Trophoblast cell (in vitro differentiated cells and primary cell): ENCODE results near the gene IFRD1.

Experiments
- DNase-seq, 2 donors: peaks; one replicate each; pipeline ENCODE4 v3.0.0-alpha.2; 2016
- H2AFZ ChIP-seq: 2 replicates; pipeline ENCODE4 v1.6.1; 2013; ENCODE audit warnings: low read length, moderate library complexity, mild to moderate bottlenecking; ENCODE audit not compliant: insufficient read depth, poor library complexity
- H2AK5ac ChIP-seq: 2 replicates; pipeline ENCODE4 v1.6.1; 2013; ENCODE audit warnings: mild to moderate bottlenecking, low read length
- H2BK120ac ChIP-seq: 2 replicates; pipeline ENCODE4 v1.6.1; 2013; ENCODE audit warnings: low read length, mild to moderate bottlenecking, moderate library complexity; ENCODE audit not compliant: insufficient read depth, poor library complexity
- H2BK12ac ChIP-seq: 2 replicates; pipeline ENCODE4 v1.6.1; 2013; ENCODE audit warnings: mild to moderate bottlenecking, low read length, moderate library complexity
- H2BK5ac ChIP-seq: 2 replicates; pipeline ENCODE4 v1.6.1; 2013; ENCODE audit warnings: low read length, low read depth, moderate library complexity, mild to moderate bottlenecking; ENCODE audit not compliant: poor library complexity
- H3K14ac ChIP-seq: 2 replicates; pipeline ENCODE4 v1.6.1; 2013; ENCODE audit warnings: mild to moderate bottlenecking, low read length
- H3K18ac ChIP-seq: 2 replicates; pipeline ENCODE4 v1.6.1; 2013; ENCODE audit warnings: mild to moderate bottlenecking, low read length
- H3K23ac ChIP-seq: 2 replicates; pipeline ENCODE4 v1.6.1; 2013; ENCODE audit warnings: low read length
- H3K27ac ChIP-seq: 2 replicates; pipeline ENCODE4 v1.5.1; 2013; ENCODE audit warnings: low read depth, mild to moderate bottlenecking, inconsistent platforms, low read length, moderate library complexity
- H3K27me3 ChIP-seq: 2 replicates; pipeline ENCODE4 v1.6.1; 2013; ENCODE audit warnings: inconsistent platforms, mild to moderate bottlenecking, low read length, moderate library complexity; ENCODE audit not compliant: insufficient read depth
- H3K36me3 ChIP-seq, 2 experiments: 1 replicate in 1 of 2; 2 replicates in 1 of 2; pipeline ENCODE4 v1.6.1; 2013; ENCODE audit warnings: low read length in 2 of 2, mild to moderate bottlenecking in 2 of 2, moderate library complexity in 1 of 2; ENCODE audit not compliant: insufficient read depth in 2 of 2, control insufficient read depth in 1 of 2
- H3K4ac ChIP-seq: 2 replicates; pipeline ENCODE4 v1.6.1; 2013; ENCODE audit warnings: low read depth, mild to moderate bottlenecking, low read length, moderate library complexity
- H3K4me1 ChIP-seq, 2 experiments: 1 replicate in 1 of 2; 2 replicates in 1 of 2; pipeline ENCODE4 v1.6.1; 2013; ENCODE audit warnings: low read length in 2 of 2, mild to moderate bottlenecking in 2 of 2, moderate library complexity in 1 of 2; ENCODE audit not compliant: insufficient read depth in 2 of 2, control insufficient read depth in 1 of 2
- H3K4me2 ChIP-seq: 2 replicates; pipeline ENCODE4 v1.6.1; 2013; ENCODE audit warnings: inconsistent platforms, mild to moderate bottlenecking, low read length, moderate library complexity
- H3K4me3 ChIP-seq: 2 replicates; pipeline ENCODE4 v1.5.1; 2013; ENCODE audit warnings: mild to moderate bottlenecking, low read depth, low read length, inconsistent platforms
- H3K79me1 ChIP-seq: one replicate; pipeline ENCODE4 v1.6.1; 2013; ENCODE audit warnings: low read length
- H3K79me2 ChIP-seq: 2 replicates; pipeline ENCODE4 v1.6.1; 2013; ENCODE audit warnings: low read length, mild to moderate bottlenecking; ENCODE audit not compliant: control insufficient read depth, insufficient read depth, poor library complexity
- H3K9ac ChIP-seq: 2 replicates; pipeline ENCODE4 v1.6.1; 2013; ENCODE audit warnings: mild to moderate bottlenecking, low read length
- H3K9me3 ChIP-seq: 2 replicates; pipeline ENCODE4 v1.6.1; 2013; ENCODE audit warnings: low read depth, mild to moderate bottlenecking, control low read depth, inconsistent platforms, low read length; ENCODE audit not compliant: insufficient read depth
- H4K12ac ChIP-seq: 2 replicates; pipeline ENCODE4 v1.6.1; 2013; ENCODE audit warnings: low read depth, mild to moderate bottlenecking, low read length, moderate library complexity
- H4K8ac ChIP-seq: 2 replicates; pipeline ENCODE4 v1.6.1; 2013; ENCODE audit warnings: low read depth, mild to moderate bottlenecking, low read length, moderate library complexity
- H4K91ac ChIP-seq: one replicate; pipeline ENCODE4 v1.6.1; 2013; ENCODE audit warnings: low read depth, mild to moderate bottlenecking, low read length, moderate library complexity
- WGBS: extraction: QIAGEN DNeasy Blood & Tissue Kit; methylation state at CpG from one replicate; pipeline ENCODE4 v1.1.7; 2013; ENCODE audit warnings: missing lambda C conversion rate; ENCODE audit not compliant: insufficient read length, insufficient coverage; ENCODE audit errors: extremely low coverage; 5-methylcytosine and 5-hydroxymethylcytosine counted together

The IFRD1 gene

GRCh38 chr7:112431803-112432202 lies 18.5 kb upstream of the IFRD1 start:
- no peak overlapping the region for H3K4me2 ChIP-seq
- no peak overlapping the region for H3K23ac ChIP-seq
- H3K27ac ChIP-seq = no peak overlapping the region
- no peak overlapping the region for H2AFZ ChIP-seq
- H3K4ac ChIP-seq = no peak overlapping the region
- H3K14ac ChIP-seq = no peak overlapping the region
- no peak overlapping the region for H3K18ac ChIP-seq
- peaks cover 2% of the 10 kb centered on the region in 2 experiments for H3K4me1 ChIP-seq
- no peaks in the 10 kb centered on the region for H3K27me3 ChIP-seq
- no peak overlapping the region for H2AK5ac ChIP-seq
- no peak overlapping the region for H2BK12ac ChIP-seq
- no peak for DNase-seq
- no peak overlapping the region for H2BK120ac ChIP-seq
- H3K79me1 ChIP-seq = no peaks in the 10 kb centered on the region
- no peak overlapping the region for H4K91ac ChIP-seq
- H3K9ac ChIP-seq = no peak overlapping the region
- no peak overlapping the region for H4K12ac ChIP-seq
- no peak overlapping the region for H4K8ac ChIP-seq
- no peak overlapping the region for H3K4me3 ChIP-seq
- no peaks in the 10 kb centered on the region for H3K79me2 ChIP-seq
- no CpG with 5 or more reads among the region's 3 CpGs for WGBS
- peaks cover 2% of the 10 kb centered on the region for H3K9me3 ChIP-seq
- no peaks in the 10 kb centered on the region for H3K36me3 ChIP-seq
- no peak overlapping the region for H2BK5ac ChIP-seq

GRCh38 chr7:112433289-112433688 lies 17.0 kb upstream of the IFRD1 start:
- WGBS = no CpG with 5 or more reads among the region's 1 CpG
- no peak overlapping the region for H3K27ac ChIP-seq
- no peaks in the 10 kb centered on the region for H3K79me1 ChIP-seq
- H3K36me3 ChIP-seq = no peaks in the 10 kb centered on the region
- peaks cover 2% of the 10 kb centered on the region for H3K9me3 ChIP-seq
- peak overlapping the region; percentile 29 for H2BK5ac ChIP-seq
- H3K9ac ChIP-seq = no peak overlapping the region
- H2AFZ ChIP-seq = no peak overlapping the region
- H2BK12ac ChIP-seq = peak overlapping the region; percentile 68
- no peaks in the 10 kb centered on the region for H3K27me3 ChIP-seq
- no peak overlapping the region for H3K4me2 ChIP-seq
- H4K12ac ChIP-seq = peak overlapping the region; percentile 27
- no peak overlapping the region for H4K8ac ChIP-seq
- DNase-seq = no peak
- H4K91ac ChIP-seq = no peak overlapping the region
- H3K18ac ChIP-seq = no peak overlapping the region
- H3K4me1 ChIP-seq = peaks cover 2% of the 10 kb centered on the region in 2 experiments
- H2AK5ac ChIP-seq = no peak overlapping the region
- H2BK120ac ChIP-seq = peak overlapping the region; percentile 49
- no peak overlapping the region for H3K23ac ChIP-seq
- no peak overlapping the region for H3K4ac ChIP-seq
- no peak overlapping the region for H3K4me3 ChIP-seq
- no peaks in the 10 kb centered on the region for H3K79me2 ChIP-seq
- H3K14ac ChIP-seq = no peak overlapping the region

- no peaks in the 10 kb centered on the region for H3K27me3 ChIP-seq
- no peak overlapping the region for H2AK5ac ChIP-seq
- H3K14ac ChIP-seq = no peak overlapping the region
- peak in 1 of 2 donors; percentile 64 for DNase-seq
- peaks cover 2% of the 10 kb centered on the region for H3K9me3 ChIP-seq
- no peak overlapping the region for H4K91ac ChIP-seq
- no peak overlapping the region for H4K8ac ChIP-seq
- H3K4me3 ChIP-seq = no peak overlapping the region
- no peaks in the 10 kb centered on the region for H3K79me1 ChIP-seq
- no peak overlapping the region for H4K12ac ChIP-seq
- H2BK5ac ChIP-seq = no peak overlapping the region
- no peak overlapping the region for H2AFZ ChIP-seq
- H3K23ac ChIP-seq = no peak overlapping the region
- H3K9ac ChIP-seq = no peak overlapping the region
- no peak overlapping the region for H3K4ac ChIP-seq
- H3K36me3 ChIP-seq = no peaks in the 10 kb centered on the region
- no peak overlapping the region for H2BK12ac ChIP-seq
- no CpG with 5 or more reads among the region's 1 CpG for WGBS
- no peak overlapping the region for H3K27ac ChIP-seq
- H3K4me1 ChIP-seq = peaks cover 0 to 2% of the 10 kb centered on the region in 2 experiments
- no peak overlapping the region for H3K18ac ChIP-seq
- no peaks in the 10 kb centered on the region for H3K79me2 ChIP-seq
- no peak overlapping the region for H3K4me2 ChIP-seq
- H2BK120ac ChIP-seq = no peak overlapping the region
These were observed 13.2 kb upstream of the IFRD1 start for GRCh38 chr7:112437072-112437471.

GRCh38 chr7:112439476-112439875 lies 10.8 kb upstream of the IFRD1 start:
- Histone ChIP-seq H3K9ac (no peak overlapping the region), H2BK5ac (no peak overlapping the region), H2BK120ac (no peak overlapping the region), H4K91ac (no peak overlapping the region), H3K4me2 (no peak overlapping the region), H3K23ac (no peak overlapping the region), H2AFZ (no peak overlapping the region), H3K79me1 (no peaks in the 10 kb centered on the region), H4K8ac (no peak overlapping the region), H3K18ac (no peak overlapping the region), H2AK5ac (no peak overlapping the region), H2BK12ac (no peak overlapping the region), H3K14ac (no peak overlapping the region), H3K27me3 (no peaks in the 10 kb centered on the region), H3K4me3 (no peak overlapping the region), H3K4me1 (peaks cover 0 to 2% of the 10 kb centered on the region in 2 experiments), H3K36me3 (no peaks in the 10 kb centered on the region), H3K27ac (no peak overlapping the region), H3K4ac (no peak overlapping the region), H3K79me2 (no peaks in the 10 kb centered on the region), H3K9me3 (no peaks in the 10 kb centered on the region), H4K12ac (no peak overlapping the region)
- no peak for DNase-seq
- WGBS = no CpG with 5 or more reads among the region's 1 CpG
